ENCODE results near the gene PLAAT3.

Gene PLAAT3

GRCh38 chr11:63616953-63617352 lies 2.7 kb upstream of the PLAAT3 start:
- H3K4me3 ChIP-seq (ENCODE audit: low read length): no peak overlapping the region
- no peak for TF ChIP-seq CTCF (IDR thresholded peaks at IDR 0.05; ENCODE audit: insufficient read depth, low read depth, low read length, missing control alignments)
- no peak for DNase-seq (ENCODE audit: low read depth)

GRCh38 chr11:63613517-63614135 lies 607 bp downstream of the PLAAT3 start:
- TF ChIP-seq CTCF (IDR thresholded peaks at IDR 0.05; ENCODE audit: insufficient read depth, low read depth, low read length, missing control alignments): no peak
- peak overlapping the region; percentile 43 for H3K4me3 ChIP-seq (ENCODE audit: low read length)
- DNase-seq (ENCODE audit: low read depth): no peak

GRCh38 chr11:63612181-63612580 lies 2.1 kb downstream of the PLAAT3 start:
- no peak for DNase-seq (ENCODE audit: low read depth)
- no peak for TF ChIP-seq CTCF (IDR thresholded peaks at IDR 0.05; ENCODE audit: insufficient read depth, low read depth, low read length, missing control alignments)
- H3K4me3 ChIP-seq (ENCODE audit: low read length): no peak overlapping the region

GRCh38 chr11:63611395-63611747 lies 2.9 kb downstream of the PLAAT3 start:
- H3K4me3 ChIP-seq (ENCODE audit: low read length): no peak overlapping the region
- DNase-seq (ENCODE audit: low read depth): no peak
- TF ChIP-seq CTCF (IDR thresholded peaks at IDR 0.05; ENCODE audit: insufficient read depth, low read depth, low read length, missing control alignments): no peak

- no peak for TF ChIP-seq CTCF (IDR thresholded peaks at IDR 0.05; ENCODE audit: insufficient read depth, low read depth, low read length, missing control alignments)
- no peak for DNase-seq (ENCODE audit: low read depth)
- no peak overlapping the region for H3K4me3 ChIP-seq (ENCODE audit: low read length)
These were observed 3.4 kb downstream of the PLAAT3 start for GRCh38 chr11:63610604-63611394.

GRCh38 chr11:63609971-63610580 lies 4.2 kb downstream of the PLAAT3 start:
- DNase-seq (ENCODE audit: low read depth): no peak
- TF ChIP-seq CTCF (IDR thresholded peaks at IDR 0.05; ENCODE audit: insufficient read depth, low read depth, low read length, missing control alignments): no peak
- H3K4me3 ChIP-seq (ENCODE audit: low read length): no peak overlapping the region
